DMS79 (cell line): ENCODE data around the gene NRCAM.
"Not testable (repeated sequence)": the region's sequence is repeated elsewhere in the genome, so short reads cannot be mapped to it uniquely, and the experiment has no call there.

Experiments used
- DNase-seq: peaks from one replicate; lab custom pipeline; 2025; lab: John Stamatoyannopoulos, UW

NRCAM gene

DNA sequence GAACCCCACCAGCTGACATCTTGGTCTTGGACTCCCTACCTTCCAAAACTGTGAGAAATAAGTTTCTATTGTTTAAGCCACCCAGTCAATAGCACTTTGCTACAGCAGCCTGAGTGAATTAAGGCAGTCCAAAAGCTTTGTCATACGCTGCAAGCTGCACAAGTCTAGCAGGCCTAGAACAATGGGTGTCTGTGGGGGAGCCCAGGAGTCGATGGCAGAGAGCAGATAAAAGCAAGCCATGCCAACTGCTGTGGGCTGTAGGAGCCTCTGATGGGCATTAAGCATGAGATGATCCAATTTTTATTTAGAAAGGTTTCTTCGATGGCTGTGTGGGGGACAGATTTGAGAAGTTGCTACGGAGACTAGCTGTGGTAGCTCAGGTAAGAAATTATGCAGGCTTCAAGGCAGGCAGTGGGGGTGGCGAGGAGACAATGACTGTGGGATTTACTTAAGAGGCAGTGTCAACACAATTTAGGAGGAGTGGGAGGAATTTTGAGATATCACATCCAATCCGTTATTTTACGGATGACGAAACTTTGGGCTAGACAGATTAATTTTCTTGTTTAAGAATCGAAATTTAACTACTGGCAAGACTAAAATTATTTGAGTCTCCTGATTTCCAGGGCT, 110.4 kb downstream of the NRCAM start:
- DNase-seq: no peak

- no peak for DNase-seq
These were observed 115.3 kb downstream of the NRCAM start for GRCh38 chr7:108340856-108341411.

- DNase-seq: not testable (repeated sequence)
These were observed 115.8 kb downstream of the NRCAM start for GRCh38 chr7:108340406-108340805.

GRCh38 chr7:108335269-108335918, 120.8 kb downstream of the NRCAM start:
- DNase-seq: peak; percentile 73

DNA sequence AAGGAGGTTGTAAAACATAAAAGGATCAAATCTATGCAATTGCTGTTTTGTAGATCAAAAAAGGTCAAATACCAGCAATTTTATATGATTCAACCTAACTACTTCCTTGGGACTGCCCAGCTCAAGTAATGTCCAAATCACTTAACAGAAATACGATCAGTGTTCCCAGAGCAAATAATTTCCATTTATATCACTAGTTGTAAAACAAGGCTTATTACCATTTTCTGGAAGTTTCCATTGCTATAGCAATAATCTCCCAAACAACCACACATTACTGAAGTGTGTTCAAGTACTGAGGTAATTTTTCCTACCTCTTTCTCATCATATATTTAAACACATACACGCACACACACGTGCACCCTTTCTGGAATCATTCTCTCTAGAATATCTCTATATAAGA, 123.3 kb downstream of the NRCAM start:
- DNase-seq: no peak

DNA sequence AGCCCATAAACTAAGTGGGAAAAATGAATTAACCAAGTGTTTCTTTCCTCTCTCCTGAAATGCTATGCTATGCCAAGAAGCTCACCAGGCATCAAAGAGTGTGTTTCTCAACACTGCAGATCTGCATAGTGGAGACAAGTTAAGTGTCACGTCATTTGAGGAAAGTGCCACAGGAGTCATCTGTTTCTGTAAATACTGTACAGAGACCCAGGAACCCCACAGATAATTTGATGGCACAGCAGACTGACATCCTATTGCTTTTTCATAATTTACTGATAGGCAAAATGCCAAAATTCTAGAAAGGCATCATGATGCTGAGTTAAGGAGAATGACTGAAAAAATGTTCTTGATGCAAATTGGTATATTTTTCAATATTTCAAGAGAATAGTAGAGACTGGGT, 124.3 kb downstream of the NRCAM start:
- no peak for DNase-seq

DNA sequence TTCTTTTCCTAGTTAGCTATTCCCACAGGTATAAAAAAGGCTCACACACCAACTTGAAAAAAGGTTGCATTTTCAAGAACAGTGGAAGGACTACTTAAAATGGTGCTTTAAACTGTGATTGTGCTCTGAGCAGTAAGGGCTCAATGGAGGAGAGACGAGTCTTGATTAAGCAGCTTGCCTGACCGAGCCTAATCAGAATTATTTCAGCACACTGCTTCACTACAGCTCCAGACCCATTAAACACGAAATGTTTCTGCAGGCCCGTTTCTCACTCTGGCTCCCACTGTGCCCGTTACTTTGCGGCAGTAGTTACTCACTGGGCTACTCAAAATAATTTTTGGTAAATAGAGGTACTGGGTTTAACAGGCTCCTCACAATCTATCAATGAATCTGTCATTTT, 126.0 kb downstream of the NRCAM start:
- DNase-seq: no peak

DNA sequence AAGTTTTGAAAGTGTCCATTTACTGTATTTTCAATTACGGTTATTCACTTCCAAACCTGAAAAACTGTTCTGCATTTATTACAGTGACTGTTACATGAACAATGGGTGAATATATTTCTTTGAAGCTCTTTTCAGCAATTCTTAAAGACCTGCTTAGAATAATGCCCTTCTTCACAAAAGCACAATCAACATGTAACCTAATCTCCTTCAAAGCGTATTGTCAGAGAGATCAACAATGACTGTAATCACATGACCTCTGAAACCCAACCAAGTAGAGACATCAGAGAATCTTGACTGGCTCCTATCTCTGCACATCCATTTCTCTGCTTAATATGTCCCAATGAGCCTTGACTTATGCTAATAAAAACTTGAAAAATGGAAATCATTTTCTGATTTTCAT, 126.7 kb downstream of the NRCAM start:
- DNase-seq: no peak

DNA sequence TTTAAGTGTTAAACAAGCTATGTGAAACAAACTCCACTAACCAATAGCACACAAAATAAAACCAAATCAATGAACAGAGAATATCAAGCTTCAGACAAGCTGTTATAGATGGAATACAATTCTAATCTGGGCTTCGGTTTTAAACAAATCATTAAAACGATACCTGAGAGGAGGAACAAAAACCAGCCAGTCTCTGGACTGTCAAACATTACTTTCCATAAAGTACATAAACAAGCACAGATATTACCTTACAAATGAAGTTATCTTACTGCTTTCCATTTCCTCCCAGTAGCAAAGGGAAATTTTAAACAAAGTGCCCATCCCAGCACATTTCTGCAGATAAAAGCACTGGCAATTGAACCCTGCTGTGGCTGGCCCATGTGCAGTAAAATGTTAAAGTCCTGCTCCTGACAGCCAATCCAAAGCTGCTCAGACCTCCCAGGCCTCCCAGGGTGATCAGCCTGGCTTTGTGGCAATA, 128.0 kb downstream of the NRCAM start:
- no peak for DNase-seq

DNA sequence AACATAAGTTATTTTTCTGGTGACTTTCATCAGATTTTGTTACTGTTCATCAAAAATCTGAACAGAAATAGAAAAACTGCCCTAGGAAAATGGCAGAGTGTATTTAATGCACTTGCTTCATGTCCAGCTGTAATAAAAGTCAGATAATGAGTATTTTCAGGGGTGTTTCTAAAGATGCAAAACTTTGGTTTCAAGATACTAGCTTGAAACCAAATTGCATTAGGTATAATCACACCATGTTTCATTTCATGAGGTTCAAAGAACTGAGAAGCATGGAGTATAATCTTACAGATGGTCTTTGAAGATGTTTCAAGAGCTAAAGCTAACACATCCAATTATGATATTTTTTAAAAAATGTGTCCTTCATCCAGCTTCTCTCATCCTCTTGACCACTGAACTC, 128.9 kb downstream of the NRCAM start:
- no peak for DNase-seq

- no peak for DNase-seq
These were observed 129.3 kb downstream of the NRCAM start for GRCh38 chr7:108326938-108327337.

DNA sequence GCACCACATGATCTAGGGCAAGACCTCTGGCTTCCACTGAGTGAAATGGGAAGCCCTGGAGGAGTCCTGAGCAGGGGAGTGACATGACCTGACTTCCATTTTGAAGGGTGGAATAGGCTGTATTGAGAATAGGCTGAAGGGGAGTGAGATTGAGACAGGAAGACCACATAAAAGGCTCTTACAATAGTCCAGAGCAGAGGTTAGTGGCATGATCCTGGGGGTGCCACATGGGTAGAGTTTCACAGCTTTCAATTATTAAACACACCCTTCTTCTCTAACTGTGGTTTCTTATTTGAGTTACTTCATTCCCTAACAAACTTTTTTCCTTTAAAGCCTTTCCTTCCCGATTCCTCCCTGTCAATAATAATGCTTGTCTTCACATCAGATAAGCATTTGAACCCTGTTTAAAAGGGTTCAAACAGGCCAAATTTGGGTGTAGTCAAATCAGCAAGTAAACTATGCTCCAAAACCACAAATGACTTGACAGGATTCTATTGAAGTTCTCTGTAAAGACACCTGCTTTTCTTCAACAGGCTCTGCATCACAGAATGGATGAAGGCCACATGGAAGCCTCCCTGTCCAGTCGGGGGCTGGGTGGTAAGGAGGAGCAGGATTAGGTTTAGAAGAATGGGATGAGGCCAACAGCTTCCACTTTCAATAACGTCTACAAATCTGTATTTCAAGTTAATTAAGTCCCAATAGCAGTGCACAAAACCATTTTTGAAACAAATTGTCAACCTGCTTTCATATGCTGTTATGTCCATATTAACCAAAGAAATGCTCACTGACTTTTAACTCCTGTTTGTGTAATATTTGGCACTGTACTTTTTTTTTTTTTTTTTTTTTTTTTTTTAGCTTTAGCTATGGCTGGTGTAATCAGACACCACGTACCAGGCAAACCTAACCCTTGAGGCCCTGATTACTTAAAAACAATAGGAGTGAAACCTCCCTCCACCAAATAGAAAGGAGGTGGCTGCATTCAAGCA, 131.9 kb downstream of the NRCAM start:
- no peak for DNase-seq

DNA sequence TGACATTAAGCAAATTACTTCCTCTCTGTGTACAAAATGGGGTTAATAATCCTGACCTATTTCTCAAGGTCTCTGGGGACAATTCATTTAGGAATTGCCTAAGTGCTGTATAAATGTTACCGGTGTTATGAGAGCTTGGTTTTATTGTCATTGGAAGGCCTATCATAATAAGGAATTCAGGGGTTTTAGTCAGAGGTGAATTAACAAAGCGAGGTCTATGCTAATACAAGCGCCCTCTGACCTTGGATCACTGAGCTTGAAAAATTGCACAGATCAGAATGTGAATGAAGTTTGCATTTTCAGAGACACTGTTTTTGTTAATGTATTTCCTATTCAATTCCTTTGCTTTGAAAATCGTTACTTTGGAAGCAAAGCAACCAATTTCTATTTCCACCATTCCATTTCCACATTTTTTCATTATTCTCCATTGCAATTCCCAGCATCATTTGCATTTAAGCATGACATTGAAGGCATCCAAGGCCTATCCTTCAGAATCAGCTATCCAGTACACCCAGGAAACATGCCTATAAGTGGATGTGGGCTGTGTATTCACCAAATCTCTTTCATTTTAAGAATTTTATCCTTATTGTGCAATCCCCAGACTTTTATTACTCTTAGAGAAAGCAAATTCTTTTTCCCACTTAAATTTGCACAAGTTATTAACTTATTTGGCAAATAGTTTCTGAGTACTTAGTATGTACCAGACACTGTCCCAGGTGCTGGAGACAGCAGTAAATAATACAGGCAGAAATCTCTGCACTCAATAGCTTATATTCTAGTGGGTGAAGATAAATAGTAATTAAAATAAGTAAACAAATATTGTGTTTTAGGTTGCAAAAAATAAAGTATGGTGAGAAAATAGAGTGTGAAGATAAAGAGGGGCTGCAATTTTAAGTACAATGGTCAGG, 133.1 kb downstream of the NRCAM start:
- no peak for DNase-seq

DNA sequence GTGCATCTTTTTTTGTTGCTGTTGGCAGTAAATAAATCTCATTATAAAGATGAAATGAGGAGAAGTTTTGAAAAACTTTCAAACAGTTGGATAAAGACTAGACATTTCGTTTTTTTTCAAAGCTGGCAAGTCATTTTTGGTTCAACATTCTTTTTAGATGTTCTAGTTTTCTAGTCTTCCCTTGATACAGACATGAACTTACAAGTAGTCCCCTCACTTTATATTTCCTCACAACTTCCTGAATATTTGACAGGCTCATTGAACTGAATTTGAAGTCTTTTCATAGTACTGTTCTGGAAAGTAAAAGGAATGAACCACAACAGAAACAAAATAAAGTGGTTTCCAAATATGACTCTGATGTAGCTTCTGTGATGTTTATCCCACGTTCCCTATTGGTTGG, 134.2 kb downstream of the NRCAM start:
- DNase-seq: no peak

DNA sequence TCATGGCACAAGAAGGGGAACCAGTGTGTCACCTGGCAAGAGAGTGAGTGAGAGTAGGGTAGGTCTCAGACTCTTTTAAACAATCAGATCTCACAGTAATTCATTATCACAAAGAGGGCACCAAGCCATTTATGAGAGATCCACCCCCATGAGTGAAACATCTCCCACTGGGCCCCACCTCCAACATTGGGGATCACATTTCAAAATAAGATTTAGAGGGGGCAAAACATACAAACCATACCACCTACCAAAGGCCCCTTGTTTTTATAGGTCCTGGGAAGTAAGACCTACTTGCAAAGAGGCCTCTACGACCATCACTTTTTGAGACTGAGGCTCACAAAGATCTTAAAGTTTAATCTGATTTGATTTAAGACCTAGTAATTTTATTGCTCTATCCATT, 134.9 kb downstream of the NRCAM start:
- no peak for DNase-seq

GRCh38 chr7:108316708-108317107, 139.5 kb downstream of the NRCAM start:
- no peak for DNase-seq

DNA sequence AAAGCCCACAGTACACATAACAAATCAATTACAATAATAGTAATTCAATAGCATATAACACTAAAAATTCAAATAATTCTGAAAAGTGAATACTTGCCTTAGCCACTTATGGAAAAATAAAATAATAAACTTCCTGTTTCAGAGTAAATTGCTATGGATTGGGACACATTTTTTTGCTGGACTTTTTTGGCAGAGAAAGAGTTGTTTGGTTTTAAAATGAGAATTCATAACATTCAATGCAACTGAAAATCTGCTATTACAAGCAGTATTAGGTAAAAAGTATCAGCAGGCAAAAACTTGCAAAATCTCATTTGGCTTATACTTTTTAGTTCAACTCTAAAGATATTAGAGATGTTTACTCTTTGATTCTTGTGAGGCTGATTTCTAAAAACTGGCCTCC, 141.7 kb downstream of the NRCAM start:
- DNase-seq: no peak

DNA sequence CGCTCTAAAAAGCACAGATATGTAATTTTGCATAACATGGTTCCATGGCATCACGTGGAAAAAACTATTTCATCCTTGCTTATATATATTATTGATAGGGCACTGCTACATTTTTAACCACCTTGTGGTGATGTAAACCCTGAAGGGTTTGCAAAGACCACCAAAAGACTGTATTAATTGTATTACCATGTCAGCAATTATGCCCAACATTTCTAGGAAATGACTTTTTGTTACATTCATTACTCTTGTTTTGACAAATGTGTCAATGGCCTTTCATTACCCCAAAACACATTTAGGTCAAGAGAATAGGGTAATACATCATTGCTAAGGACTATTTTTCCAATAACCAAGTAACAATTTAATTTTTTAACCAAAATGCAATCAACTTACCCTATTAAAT, 142.2 kb downstream of the NRCAM start:
- no peak for DNase-seq

GRCh38 chr7:108313086-108313485, 143.2 kb downstream of the NRCAM start:
- DNase-seq: no peak

- DNase-seq: no peak
These were observed 144.6 kb downstream of the NRCAM start for GRCh38 chr7:108311446-108312168.

DNA sequence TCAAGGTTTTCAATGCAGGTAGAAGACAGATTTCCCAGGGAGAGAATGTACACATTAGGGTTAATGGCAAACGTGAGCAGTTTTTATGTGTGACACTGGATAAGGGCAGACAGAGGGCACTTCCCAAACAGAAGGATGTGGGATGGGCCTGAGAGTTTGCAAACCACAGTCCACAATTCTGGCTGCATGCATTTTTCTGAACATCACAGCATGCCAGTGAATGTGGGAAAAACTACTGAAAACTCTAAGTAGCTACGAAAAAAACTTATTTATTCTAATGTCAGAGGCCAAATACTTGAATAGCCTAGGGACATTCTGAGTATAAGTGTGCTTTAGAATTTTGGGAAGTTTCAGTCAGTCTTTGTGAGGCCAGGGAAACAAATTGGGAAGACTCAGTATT, 145.9 kb downstream of the NRCAM start:
- no peak for DNase-seq
